NCI-H748 (cell line): Measurements from ENCODE around the gene GGA2.
A peak's percentile ranks its signal among the peaks of the same experiment; 100 is the strongest.
"Not testable (repeated sequence)": the region's sequence is repeated elsewhere in the genome, so short reads cannot be mapped to it uniquely, and the experiment has no call there.

ENCODE experiments used
- DNase-seq: peaks from one replicate; lab custom pipeline; 2025; ENCODE audit not compliant: unreplicated experiment; lab: John Stamatoyannopoulos, UW

The GGA2 gene

DNA sequence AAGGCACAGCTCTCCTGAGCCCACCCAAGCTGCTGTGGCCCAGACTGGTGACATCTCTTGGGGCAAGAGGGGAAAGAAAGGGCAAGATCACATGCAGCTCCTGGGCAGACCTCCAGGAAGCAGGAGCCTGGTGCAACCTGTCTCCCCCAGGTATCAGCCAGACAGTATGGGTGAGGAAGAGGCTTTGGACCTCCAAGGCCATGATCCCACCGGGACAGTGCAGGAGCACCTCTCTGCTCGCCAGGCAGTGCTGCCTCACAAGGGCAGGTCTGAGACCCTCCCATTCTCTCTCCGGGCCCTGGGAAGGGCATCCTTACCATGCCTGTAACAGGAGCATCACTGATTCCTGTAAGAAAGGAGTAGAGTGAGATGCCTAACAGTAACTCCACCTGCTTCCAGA lies 31.7 kb downstream of the GGA2 start:
- no peak for DNase-seq

DNA sequence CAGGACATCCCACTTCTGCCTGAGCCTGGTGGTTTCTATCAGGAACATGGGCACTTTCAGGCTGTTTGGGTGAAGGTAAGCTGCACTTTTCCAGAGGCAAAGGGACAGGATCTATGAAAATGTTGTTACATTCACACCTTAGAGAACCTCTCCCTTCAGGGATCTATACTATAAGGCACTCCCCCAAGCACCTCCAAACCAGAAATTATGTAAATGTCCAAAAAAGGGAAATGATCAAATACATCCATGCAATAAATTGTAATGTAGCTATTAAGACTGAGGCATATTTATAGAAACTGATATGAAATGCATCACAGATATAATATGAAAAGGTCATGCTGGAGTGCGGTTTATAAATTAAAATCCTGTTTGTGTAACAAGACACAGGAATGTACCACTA lies 34.0 kb downstream of the GGA2 start:
- no peak for DNase-seq

DNA sequence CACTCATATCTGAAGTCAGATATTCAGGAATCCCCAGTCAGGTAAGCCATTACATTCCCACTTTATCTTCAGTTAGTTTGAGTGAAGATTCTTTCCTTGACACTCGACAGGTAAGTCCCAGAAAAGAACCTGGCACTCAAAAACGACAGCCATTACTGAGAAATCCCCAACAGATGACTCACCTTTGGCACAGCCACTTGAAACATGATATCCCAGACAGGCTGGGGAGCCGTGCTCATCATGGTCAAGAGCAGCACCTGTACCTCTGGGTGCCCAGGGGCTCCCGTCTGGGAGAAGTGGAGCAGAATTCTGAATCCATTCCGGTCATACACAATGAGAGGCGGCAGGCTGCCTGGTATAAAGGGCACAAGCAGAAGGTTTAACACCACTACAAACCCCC lies 40.5 kb downstream of the GGA2 start:
- no peak for DNase-seq

DNA sequence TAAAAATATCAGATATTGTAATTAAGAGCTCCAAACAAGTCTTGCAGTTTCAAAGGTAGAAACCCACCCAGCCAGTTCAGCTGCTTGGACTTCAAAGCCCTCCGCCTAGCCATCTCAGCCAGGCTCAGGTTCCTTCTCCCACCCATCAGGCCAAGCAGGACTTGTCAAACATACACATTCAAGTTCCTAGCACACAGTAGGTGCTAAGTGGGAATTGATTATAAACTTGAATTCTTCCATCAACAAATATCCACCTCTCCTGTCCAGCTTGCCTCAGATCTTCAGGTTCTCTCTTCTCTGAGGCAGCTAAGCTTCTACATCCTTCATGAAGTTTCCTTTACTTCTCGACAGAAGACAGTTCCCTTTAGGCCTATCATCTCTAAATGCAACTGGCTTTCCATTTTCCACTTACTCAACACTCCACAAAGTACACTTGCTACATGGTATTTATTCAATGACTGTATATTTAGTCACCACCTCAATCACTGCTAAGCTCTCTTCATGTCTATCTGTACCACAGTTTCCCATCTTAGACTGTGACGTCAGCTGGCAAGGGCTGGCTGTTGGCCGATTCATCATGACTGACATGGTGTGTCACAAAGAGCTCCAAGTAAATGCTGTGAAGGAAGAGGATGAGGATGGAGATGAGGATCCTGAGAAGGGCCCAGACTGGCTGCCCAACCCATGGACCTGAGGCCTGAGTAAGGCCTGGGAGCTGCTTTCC lies 44.0 kb downstream of the GGA2 start:
- no peak for DNase-seq

DNA sequence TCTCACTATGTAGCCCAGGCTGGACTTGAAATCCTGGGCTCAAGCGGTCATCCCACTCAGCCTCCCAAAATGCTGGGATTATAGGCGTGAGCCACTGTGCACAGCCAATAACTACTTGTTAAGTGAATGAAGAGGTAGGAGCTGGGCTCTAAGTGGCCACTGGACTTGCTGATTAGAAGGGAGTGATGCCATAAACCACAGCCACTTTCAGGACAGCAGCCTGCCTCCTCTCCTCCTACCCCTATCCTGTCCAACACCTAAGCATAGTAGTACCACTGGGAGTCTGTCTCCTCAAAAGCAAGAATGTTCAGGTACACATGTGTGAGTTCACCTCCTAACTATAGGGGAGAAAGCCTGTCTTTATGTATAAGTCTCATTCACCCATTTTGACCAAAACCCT lies 45.1 kb downstream of the GGA2 start:
- no peak for DNase-seq

DNA sequence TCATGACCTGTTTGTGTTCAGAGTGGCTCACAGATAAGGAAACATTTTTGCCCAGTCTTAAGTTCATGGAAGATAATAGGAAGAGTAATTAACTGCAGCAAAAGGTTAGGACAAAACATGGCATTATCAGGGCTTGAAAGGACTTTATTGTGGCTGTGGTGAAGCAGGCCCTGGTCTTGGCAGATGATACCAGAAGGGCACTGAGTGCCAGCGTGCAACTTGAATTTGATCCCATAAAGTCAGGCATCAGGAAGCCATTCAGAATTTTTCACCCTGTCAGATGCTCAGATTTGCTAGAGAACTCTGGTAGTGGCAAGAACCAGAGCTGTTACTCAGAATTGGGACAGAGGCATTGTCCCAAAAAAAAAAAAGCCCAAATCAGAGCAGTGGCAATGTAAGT lies 46.1 kb downstream of the GGA2 start:
- no peak for DNase-seq

DNA sequence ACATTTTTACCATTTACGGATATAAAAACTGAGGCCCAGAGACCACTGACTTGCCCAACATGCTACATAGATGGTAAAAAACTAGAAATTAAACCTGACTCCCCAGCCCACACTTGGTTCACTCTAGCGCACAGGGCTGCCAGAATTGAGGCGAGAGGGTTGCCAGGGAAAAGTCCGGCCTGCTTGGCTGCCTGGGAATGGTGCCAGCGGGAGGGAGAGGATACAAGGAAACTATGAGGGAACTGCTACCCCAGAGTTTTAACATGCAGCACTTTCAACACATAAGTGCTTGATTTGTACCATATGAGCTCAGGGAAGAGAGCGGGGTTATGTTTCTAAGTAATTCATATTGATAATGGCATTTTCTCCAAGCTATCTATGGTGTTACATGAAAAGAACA lies 47.3 kb downstream of the GGA2 start:
- not testable (repeated sequence) for DNase-seq

DNA sequence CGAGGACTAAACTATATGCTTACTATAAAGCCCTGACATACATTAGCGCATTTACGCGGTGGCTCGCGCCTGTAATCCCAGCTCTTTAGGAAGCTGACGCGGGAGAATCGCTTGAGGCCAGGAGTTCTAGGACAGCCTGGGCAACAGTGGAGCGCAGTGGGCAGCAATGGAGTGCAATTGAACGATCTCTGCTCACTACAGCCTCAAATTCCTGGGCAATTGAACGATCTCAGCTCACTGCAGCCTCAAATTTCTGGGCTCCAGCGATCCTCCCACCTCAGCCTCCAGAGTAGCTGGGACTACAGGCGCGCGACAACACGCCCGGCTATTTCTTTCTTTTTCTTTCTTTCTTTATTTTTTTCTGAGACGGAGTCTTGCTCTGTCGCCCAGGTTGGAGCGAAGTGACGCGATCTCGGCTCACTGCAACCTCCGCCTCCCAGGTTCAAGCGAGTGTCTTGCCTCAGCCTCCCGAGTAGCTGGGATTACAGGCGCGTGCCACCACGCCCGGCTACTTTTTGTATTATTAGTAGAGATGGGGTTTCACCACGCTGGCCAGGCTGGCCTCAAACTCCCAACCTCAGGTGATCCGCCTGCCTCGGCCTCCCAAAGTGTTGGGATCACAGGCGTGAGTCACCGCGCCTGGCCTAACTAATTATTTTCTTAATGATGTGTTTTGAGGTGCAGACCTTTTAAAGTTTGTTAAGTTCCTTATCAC lies 56.8 kb downstream of the GGA2 start:
- DNase-seq: no peak

DNA sequence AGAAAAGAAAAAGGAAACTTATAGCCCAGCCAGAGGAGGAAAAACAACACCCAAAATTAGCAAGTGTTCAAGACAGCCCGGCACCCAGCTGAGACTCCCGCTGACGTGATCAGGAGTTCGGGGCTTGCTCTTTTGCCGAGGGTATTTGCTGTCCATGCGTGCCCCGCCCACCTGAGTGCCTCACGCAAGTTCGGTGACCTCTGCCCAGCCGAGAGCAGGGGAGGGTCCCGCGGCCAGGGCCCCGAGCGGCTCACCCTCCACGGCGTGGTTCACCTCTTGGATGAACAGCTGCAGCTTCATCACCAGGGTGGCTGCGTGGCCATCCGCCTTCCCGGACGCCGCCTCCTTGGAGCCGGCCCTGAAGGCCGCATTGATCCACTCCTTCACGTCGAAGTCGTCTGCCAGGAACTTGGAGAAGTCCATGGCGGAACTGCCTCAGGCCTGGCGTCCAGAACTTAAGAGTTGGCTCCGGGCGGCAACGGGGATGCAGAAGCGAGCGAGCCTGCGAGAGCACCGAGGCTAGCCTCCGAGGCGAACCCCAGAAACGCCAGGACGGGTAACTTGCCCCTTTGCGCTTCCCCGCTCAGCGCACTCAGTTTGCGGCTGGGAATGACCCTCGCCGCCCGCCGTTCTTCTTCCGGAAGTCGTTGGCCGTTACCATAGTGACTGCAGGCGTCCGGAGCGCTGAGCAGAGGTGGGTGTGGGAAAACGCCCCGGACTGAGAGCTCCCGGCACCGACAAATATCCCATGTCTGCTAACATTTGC lies 57.5 kb downstream of the GGA2 start, which contains the start of gene COG7:
Gene COG7 (minus strand): TSS at position 618 of the 766 bp plus-strand sequence. CDS start 195 bp downstream, at position 423.
- DNase-seq: peak; percentile 85

DNA sequence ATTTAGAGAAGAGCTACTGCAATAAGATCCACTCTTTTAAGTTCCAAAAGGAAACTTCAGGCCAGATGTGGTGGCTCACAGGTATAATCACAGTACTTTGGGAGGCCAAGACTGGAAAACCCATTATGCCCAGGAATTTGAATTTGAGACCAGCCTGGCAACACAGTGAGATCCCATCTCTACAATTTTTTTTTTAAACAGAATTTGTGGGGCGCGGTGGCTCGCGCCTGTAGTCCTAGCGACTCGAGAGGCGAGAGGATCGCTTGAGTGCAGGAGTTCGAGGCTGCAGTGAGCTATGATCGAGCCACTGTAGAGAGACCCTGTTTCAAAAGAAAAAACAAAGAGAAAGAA lies 58.1 kb downstream of the GGA2 start:
- DNase-seq: no peak

DNA sequence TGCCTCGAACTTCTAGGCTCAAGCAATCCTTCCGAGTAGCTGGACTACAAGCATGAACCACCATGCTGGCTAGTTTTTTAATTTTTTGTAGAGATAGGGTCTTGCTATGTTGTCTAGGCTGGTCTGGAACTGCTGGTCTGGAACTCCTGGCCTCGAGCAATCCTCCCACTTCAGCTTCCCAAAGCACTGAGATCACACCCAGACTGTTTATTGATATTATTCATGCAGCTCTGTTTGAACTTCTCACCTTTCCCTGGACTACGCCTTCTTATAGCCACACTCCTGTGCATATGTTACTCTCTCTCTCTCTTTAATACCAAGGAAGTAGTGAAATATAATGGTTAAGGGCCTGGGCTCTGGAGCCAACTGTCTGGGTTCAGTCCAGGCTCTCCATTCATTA lies 61.9 kb downstream of the GGA2 start:
- no peak for DNase-seq

DNA sequence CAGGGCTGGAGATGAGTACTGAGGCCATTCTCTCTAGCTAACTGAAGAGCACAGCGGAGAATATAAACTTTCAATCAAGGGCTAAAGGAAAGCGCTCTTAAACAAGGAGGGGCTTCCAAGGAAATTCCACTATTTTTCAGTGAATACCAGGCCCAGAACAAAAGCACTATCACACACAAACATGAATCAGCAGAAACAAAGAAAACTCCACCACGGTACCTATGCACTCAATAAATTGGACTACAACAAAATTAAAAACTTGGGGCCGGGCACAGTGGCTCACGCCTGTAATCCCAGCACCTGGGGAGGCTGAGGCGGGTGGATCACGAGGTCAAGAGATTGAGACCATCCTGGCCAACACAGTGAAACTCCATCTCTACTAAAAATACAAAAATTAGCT lies 72.8 kb downstream of the GGA2 start:
- DNase-seq: not testable (repeated sequence)

DNA sequence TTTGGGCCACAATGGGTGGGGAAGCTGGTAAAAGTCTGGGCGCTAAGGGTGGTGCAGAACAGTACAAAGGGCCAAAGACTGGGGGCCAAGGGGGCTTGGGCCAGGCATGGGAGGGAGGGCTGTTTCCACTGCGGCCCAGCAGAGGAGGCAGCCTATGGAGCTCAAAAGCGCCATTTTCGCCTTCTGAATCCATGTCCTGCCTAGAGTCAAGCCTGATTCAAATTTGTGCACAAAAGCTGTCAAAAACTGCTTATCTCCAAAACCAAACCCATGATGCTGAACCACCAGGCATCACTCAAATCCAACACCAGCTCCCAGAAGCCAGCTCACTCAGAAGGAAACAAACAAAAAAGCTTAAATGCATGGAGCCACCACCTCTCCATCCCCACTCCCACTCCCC lies 73.3 kb downstream of the GGA2 start:
- no peak for DNase-seq

DNA sequence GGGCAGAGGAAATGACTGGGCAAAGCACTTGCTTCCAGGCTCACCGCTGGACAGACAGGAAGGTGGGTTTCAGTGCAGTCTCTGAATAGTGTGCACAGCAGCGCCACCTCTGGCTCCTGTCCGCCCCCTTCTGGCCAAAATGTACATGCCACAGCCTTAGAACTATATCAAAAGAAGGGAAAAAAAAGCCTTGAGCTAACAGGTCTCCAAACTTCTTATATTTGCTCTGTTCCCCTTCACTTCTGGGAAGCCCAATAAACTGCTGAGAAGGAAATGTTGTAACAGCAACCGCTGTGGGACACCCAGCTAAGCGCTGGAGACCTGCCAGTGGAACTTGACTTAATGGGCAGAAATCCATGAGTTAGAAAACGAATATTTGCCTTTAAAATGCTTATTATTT lies 74.8 kb downstream of the GGA2 start:
- peak; percentile 51 for DNase-seq

DNA sequence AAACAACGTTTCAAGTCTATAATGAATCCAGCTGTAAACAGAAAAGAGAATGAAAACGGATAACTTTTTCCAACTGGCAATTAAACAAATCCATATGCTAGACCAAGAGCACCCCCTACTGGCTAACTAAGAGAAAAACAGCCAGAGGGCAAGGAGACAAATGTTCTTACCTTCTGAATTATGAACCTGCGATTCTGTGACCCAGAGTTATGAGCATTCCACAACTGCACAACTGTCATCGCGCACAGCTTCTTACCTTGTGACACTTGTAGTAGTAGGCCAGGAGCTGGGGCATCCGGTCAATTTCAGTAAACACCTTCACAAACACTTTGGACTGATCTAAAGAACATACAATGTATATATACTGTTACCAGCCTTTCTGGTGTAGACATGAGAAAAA lies 75.9 kb downstream of the GGA2 start:
- DNase-seq: peak; percentile 53

DNA sequence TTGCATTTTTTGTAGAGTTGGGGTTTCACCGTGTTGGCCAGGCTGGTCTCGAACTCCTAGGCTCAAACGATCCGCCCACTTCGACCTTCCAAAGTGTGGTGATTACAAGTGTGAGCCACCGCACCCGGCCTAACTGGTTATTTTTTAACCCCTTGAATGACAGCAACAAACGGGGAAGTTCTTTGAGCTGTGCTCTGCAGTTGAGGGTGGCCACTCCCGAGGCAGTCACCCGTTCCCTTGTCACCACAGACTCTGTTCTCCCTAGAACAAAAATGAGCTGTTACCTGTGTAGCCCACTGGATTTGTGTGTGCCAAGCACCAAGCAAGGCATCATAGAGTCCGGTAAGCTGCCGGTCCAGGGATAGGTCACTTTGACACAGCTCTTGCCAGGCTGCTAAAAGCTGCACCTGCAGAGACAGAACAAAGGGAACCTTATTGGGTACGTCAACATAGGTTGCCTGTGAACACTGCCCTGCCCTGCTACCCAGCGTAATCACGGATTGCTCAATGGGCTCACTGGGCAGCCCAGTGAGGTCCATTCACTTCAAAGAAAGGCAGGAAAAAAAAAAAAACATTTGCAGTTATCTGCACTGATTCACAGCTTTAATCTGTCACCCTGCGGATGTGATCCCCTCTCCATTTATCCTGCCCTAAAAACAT lies 76.9 kb downstream of the GGA2 start:
- peak; percentile 26 for DNase-seq

DNA sequence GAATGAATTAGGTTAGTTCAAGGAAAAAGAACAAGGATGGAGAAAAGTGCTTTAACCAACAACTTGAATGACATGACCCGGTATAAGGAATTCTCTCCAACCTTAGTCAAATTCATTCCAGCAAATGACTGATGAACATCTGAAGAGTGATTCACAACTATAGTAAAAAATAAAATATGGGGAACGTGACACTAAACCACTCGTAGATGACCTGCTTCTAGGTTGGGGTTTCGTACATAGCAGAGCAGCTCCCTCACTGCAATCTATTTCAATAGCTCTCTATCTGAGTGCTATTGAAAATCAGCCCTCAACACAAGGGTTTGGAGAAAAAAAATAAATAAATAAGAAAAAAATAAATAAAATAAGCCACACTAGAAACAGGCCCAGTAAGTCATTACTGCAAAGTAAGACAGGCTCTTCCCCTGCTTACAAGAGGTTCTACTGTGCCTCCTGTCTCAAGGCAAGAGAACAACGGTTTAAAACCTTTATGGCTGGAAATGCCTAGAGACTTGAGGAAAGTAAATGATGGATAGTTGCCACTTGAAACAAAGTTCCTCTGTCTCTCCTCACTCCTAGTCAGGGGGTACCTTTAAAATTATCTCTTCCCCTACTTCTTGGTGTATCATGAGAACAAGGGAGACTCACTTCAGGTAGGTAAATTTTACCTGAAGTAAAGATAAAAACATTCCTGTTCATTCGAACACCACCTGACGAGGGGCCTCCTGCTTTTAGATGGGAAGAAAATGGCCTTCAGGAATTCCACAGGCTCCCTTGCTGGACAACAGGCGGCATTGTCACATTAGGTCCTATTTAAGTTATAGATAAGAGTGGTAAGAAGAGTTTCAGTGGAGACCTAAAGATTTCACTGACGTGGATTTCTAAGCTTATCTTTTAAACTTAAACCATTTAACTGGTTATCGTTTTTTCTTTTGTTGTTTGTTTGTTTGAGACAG lies 77.8 kb downstream of the GGA2 start:
- no peak for DNase-seq

DNA sequence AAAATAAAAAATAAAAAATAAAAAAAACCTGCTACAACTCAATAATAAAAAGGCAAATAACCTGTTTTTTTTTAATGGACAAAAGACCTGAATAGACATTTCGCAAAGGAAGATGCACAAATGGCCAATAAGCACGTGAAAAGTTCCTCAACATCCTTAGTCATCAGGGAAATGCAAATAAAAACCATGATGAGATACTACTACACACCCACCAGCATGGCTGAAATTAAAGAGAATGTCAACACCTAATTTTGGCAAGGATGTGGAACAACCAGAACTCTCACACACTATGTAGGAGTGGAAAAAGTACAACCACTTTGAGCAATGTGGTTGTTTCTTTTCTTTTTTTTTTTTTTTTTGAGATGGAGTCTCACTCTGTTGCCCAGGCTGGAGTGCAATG lies 81.9 kb downstream of the GGA2 start:
- no peak for DNase-seq

DNA sequence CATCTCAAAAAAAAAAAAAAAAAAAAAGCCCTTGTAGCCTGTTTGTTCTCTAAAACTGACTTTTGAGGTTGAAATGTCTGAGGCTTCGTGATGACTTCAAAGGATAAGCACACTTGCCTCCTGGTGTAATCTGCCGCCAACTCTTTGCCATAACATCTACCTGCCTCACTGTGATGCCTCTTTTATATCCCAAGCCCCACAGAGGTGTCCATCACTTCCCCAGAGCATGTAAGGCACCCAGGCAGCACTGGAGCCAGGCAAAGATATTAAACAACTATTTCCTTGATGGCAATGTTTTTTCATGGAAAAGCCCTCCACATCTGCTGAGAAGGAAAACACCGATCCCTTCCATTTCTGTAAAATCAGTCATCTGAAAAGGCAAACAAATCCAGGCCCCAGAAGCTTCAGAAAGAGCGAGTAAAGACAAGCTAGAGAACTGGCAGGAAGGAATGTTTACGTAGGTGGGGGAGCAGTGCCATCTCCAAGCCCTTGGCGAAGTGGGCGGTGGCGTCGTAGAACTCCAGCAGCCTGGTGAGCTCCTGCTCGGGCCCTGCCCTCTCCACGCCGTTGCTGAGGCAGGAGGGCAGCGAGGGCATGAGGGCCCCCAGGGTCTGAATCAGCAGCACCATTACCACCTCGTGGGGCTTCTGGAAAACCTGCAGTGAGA lies 85.9 kb downstream of the GGA2 start:
- peak; percentile 14 for DNase-seq
